PC-9 (cell line): ENCODE data around the gene AQR.

Experiments used
- EZH2 ChIP-seq: fragments of 200-600 bp; sonication (generic); IDR thresholded peaks from 2 replicates; pipeline ENCODE4 v1.8.0; 2017; ENCODE audit warnings: antibody characterized with exemption, low read depth
- TF ChIP-seq, protein P1 (sequence below): fragments of 200-600 bp; sonication (generic); conservative IDR thresholded peaks from 2 replicates; pipeline ENCODE4 v1.6.1; 2017; ENCODE audit warnings: mixed run types, antibody characterized with exemption, mild to moderate bottlenecking, moderate library complexity

DNA sequence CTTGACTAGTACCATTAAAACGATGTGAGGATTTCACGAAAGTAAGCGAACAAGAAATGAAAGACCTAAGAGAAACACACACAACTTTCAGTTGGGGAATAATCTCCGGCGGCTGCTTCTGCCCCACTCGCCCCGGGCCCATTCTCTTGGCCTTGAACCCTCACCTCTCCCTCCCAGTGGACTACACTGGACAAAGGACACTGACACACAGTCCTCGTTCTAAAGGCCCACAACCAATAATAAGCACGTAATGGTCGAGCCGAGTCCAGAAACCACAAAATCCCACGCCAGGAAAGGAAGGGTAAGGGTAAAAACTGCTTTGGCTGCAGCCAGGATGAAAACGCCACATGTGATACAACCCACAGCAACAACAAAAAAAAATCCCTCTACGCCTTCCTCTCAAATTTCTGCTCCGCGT is 18.1 kb upstream of the AQR start:
- TF ChIP-seq, protein P1, sequence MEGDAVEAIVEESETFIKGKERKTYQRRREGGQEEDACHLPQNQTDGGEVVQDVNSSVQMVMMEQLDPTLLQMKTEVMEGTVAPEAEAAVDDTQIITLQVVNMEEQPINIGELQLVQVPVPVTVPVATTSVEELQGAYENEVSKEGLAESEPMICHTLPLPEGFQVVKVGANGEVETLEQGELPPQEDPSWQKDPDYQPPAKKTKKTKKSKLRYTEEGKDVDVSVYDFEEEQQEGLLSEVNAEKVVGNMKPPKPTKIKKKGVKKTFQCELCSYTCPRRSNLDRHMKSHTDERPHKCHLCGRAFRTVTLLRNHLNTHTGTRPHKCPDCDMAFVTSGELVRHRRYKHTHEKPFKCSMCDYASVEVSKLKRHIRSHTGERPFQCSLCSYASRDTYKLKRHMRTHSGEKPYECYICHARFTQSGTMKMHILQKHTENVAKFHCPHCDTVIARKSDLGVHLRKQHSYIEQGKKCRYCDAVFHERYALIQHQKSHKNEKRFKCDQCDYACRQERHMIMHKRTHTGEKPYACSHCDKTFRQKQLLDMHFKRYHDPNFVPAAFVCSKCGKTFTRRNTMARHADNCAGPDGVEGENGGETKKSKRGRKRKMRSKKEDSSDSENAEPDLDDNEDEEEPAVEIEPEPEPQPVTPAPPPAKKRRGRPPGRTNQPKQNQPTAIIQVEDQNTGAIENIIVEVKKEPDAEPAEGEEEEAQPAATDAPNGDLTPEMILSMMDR = no peak
- TF ChIP-seq EZH2 = no peak
